ENCODE data around the gene ARHGDIG.

- TF ChIP-seq CTCF (IDR thresholded peaks at IDR 0.05; ENCODE audit: extremely low read depth in 1 of 2, insufficient read depth in 1 of 2, low read depth in 1 of 2, low read length in 2 of 2) (no peak), FOS (IDR thresholded peaks at IDR 0.05; ENCODE audit: borderline replicate concordance, insufficient read depth, low read length) (no peak), POLR2A (IDR thresholded peaks at IDR 0.05; ENCODE audit: low read depth, low read length) (no peak), EZH2 (IDR thresholded peaks at IDR 0.05; ENCODE audit: borderline replicate concordance, low read depth, low read length, severe bottlenecking) (no peak), POLR2AphosphoS5 (IDR thresholded peaks at IDR 0.05; ENCODE audit: insufficient read depth, low read depth, low read length) (no peak), MYC (IDR thresholded peaks at IDR 0.05; ENCODE audit: low read depth, low read length) (no peak), MAX (IDR thresholded peaks at IDR 0.05; ENCODE audit: insufficient read depth, insufficient read length) (no peak)
Observed at GRCh38 chr16:265002-265529, 15.3 kb upstream of the ARHGDIG start.

Data from endothelial cell of umbilical vein (primary cell).